RWPE2 (cell line): ENCODE results near the gene GPR45.

ENCODE experiments used
- ATAC-seq: fragments of 200-7000 bp; cut with Tn5 transposase; 3 replicates; pipeline ENCODE4 v1.9.1; 2021; ENCODE audit warnings: low read depth
- DNase-seq: peaks from one replicate; pipeline ENCODE4 v3.0.0-alpha.2; 2020; ENCODE audit warnings: low spot score
- H3K27ac ChIP-seq: fragments of 450-650 bp; 2 replicates; pipeline ENCODE4 v1.5.1; 2017; ENCODE audit warnings: mild to moderate bottlenecking; ENCODE audit not compliant: poor library complexity, severe bottlenecking
- H3K27me3 ChIP-seq: fragments of 250-450 bp; sonication (Bioruptor Pico); 2 replicates; pipeline ENCODE4 v1.5.1; 2021; ENCODE audit warnings: mild to moderate bottlenecking, moderate library complexity; ENCODE audit not compliant: insufficient read depth, poor library complexity, severe bottlenecking
- H3K36me3 ChIP-seq: fragments of 250-450 bp; sonication (Bioruptor Pico); 2 replicates; pipeline ENCODE4 v1.5.1; 2020; ENCODE audit warnings: low read depth, mild to moderate bottlenecking, moderate library complexity
- H3K4me1 ChIP-seq: fragments of 250-450 bp; sonication (Bioruptor Pico); 2 replicates; pipeline ENCODE4 v1.5.1; 2021; ENCODE audit warnings: mild to moderate bottlenecking, moderate library complexity; ENCODE audit not compliant: insufficient read depth, poor library complexity, severe bottlenecking
- H3K4me3 ChIP-seq: fragments of 250-450 bp; sonication (Bioruptor Pico); 2 replicates; pipeline ENCODE4 v1.5.1; 2021; ENCODE audit warnings: mild to moderate bottlenecking, moderate library complexity; ENCODE audit not compliant: severe bottlenecking
- H3K9me3 ChIP-seq: fragments of 250-450 bp; sonication (Bioruptor Pico); 2 replicates; pipeline ENCODE4 v1.5.1; 2021; ENCODE audit warnings: mild to moderate bottlenecking, moderate library complexity; ENCODE audit not compliant: severe bottlenecking
- CTCF ChIP-seq: fragments of 450-650 bp; IDR thresholded peaks from one replicate; pipeline ENCODE4 v1.5.1; 2017; ENCODE audit warnings: mild to moderate bottlenecking, moderate library complexity; ENCODE audit not compliant: poor library complexity, severe bottlenecking

GPR45 gene

GRCh38 chr2:105283532-105283931, 42.0 kb downstream of the GPR45 start:
- no peaks in the 10 kb centered on the region for H3K27me3 ChIP-seq

GRCh38 chr2:105287692-105288091, 46.1 kb downstream of the GPR45 start:
- no peak for ATAC-seq
- no peaks in the 10 kb centered on the region for H3K4me1 ChIP-seq
- no peak overlapping the region for H3K4me3 ChIP-seq
- H3K27ac ChIP-seq = no peak overlapping the region
- no peak for DNase-seq
- peak; percentile 52 for TF ChIP-seq CTCF
- peaks cover 41% of the 10 kb centered on the region for H3K36me3 ChIP-seq
- H3K27me3 ChIP-seq = no peaks in the 10 kb centered on the region
- no peaks in the 10 kb centered on the region for H3K9me3 ChIP-seq

More at GRCh38 chr2:105283532-105283931, 42.0 kb downstream of the GPR45 start:
- Histone ChIP-seq H3K36me3 (peaks cover 27% of the 10 kb centered on the region), H3K4me3 (no peak overlapping the region), H3K4me1 (no peaks in the 10 kb centered on the region), H3K9me3 (no peaks in the 10 kb centered on the region), H3K27ac (no peak overlapping the region)
- ATAC-seq = no peak
- no peak for DNase-seq
- no peak for TF ChIP-seq CTCF

- no peak for TF ChIP-seq CTCF
Observed at GRCh38 chr2:105288133-105288532, 46.6 kb downstream of the GPR45 start.

GRCh38 chr2:105290981-105291660, 49.6 kb downstream of the GPR45 start:
- no peaks in the 10 kb centered on the region for H3K9me3 ChIP-seq

More at GRCh38 chr2:105288133-105288532, 46.6 kb downstream of the GPR45 start:
- DNase-seq (no peak), ATAC-seq (no peak)
- Histone ChIP-seq H3K36me3 (peaks cover 41% of the 10 kb centered on the region), H3K4me3 (no peak overlapping the region), H3K9me3 (no peaks in the 10 kb centered on the region), H3K27ac (no peak overlapping the region), H3K27me3 (no peaks in the 10 kb centered on the region), H3K4me1 (no peaks in the 10 kb centered on the region)

More at GRCh38 chr2:105290981-105291660, 49.6 kb downstream of the GPR45 start:
- DNase-seq (no peak), ATAC-seq (0 out of 3 replicates have a peak, but pooled peaks have one; percentile 23)
- no peak for TF ChIP-seq CTCF
- H3K27me3 ChIP-seq = no peaks in the 10 kb centered on the region
- H3K36me3 ChIP-seq = peaks cover 58% of the 10 kb centered on the region
- no peak overlapping the region for H3K4me3 ChIP-seq
- H3K27ac ChIP-seq = no peak overlapping the region
- H3K4me1 ChIP-seq = no peaks in the 10 kb centered on the region
